OCI-LY1 (cell line): ENCODE data around the gene CCDC57.

Source experiments
- H2AFZ ChIP-seq: fragments of 200-600 bp; sonication (generic), shearing (Covaris generic); 2 replicates; pipeline ENCODE4 v1.6.0; 2014; ENCODE audit warnings: antibody characterized with exemption, mild to moderate bottlenecking, low read length
- H3F3A ChIP-seq: fragments of 200-600 bp; sonication (generic), shearing (Covaris generic); 2 replicates; pipeline ENCODE4 v1.6.0; 2014; ENCODE audit warnings: mild to moderate bottlenecking, antibody characterized with exemption, low read length, moderate library complexity; ENCODE audit not compliant: insufficient read depth
- H3K27ac ChIP-seq: fragments of 200-600 bp; sonication (generic); 2 replicates; pipeline ENCODE4 v1.5.1; 2014; ENCODE audit warnings: low read length, mixed run types, mild to moderate bottlenecking, low read depth; ENCODE audit not compliant: poor library complexity, severe bottlenecking
- H3K27me3 ChIP-seq: fragments of 200-600 bp; sonication (generic); 2 replicates; pipeline ENCODE4 v1.6.0; 2014; ENCODE audit warnings: antibody characterized with exemption, mild to moderate bottlenecking, low read length, moderate library complexity; ENCODE audit not compliant: insufficient read depth
- H3K36me3 ChIP-seq: fragments of 200-600 bp; sonication (generic); 2 replicates; pipeline ENCODE4 v1.6.1; 2014; ENCODE audit warnings: mild to moderate bottlenecking, antibody characterized with exemption, low read length, moderate library complexity, mixed read lengths; ENCODE audit not compliant: insufficient read depth
- H3K4me1 ChIP-seq: fragments of 200-600 bp; sonication (generic); 2 replicates; pipeline ENCODE4 v1.5.1; 2014; ENCODE audit warnings: mild to moderate bottlenecking, low read length, moderate library complexity; ENCODE audit not compliant: insufficient read depth, severe bottlenecking
- H3K4me2 ChIP-seq: fragments of 200-600 bp; sonication (generic), shearing (Covaris generic); 2 replicates; pipeline ENCODE4 v1.6.1; 2014; ENCODE audit warnings: low read length
- H3K4me3 ChIP-seq: fragments of 200-600 bp; sonication (generic); 2 replicates; pipeline ENCODE4 v1.5.1; 2014; ENCODE audit warnings: low read length, low read depth, mild to moderate bottlenecking, mixed read lengths; ENCODE audit not compliant: poor library complexity, severe bottlenecking
- H3K79me2 ChIP-seq: fragments of 200-600 bp; shearing (Covaris generic); 2 replicates; pipeline ENCODE4 v1.6.1; 2016; ENCODE audit warnings: mixed run types, low read length, mixed read lengths; ENCODE audit not compliant: insufficient read depth
- H3K9ac ChIP-seq: fragments of 200-600 bp; sonication (generic), shearing (Covaris generic); 2 replicates; pipeline ENCODE4 v1.6.1; 2014; ENCODE audit warnings: mild to moderate bottlenecking, low read length, mixed read lengths
- H3K9me2 ChIP-seq: fragments of 200-600 bp; sonication (generic), shearing (Covaris generic); 2 replicates; pipeline ENCODE4 v1.6.1; 2014; ENCODE audit warnings: low read depth, mild to moderate bottlenecking, low read length, mixed read lengths
- H3K9me3 ChIP-seq: fragments of 200-600 bp; shearing (Covaris generic); 2 replicates; pipeline ENCODE4 v1.6.1; 2014; ENCODE audit warnings: low read length, mixed read lengths
- H4K20me1 ChIP-seq: fragments of 200-600 bp; sonication (generic), shearing (Covaris generic); 2 replicates; pipeline ENCODE4 v1.6.0; 2016; ENCODE audit warnings: mild to moderate bottlenecking, low read length; ENCODE audit not compliant: insufficient read depth
- EZH2 ChIP-seq: fragments of 200-600 bp; sonication (generic), shearing (Covaris generic); IDR thresholded peaks from 2 replicates; pipeline ENCODE4 v1.8.0; 2017; ENCODE audit warnings: borderline replicate concordance, mixed run types, mild to moderate bottlenecking, antibody characterized with exemption, low read length, moderate library complexity, mixed read lengths
- TF ChIP-seq, protein P1 (sequence below): fragments of 200-600 bp; sonication (generic), shearing (Covaris generic); IDR thresholded peaks from 2 replicates; pipeline ENCODE4 v1.5.1; 2017; ENCODE audit warnings: mild to moderate bottlenecking, antibody characterized with exemption, low read length, moderate library complexity, mixed read lengths

CCDC57 gene

DNA sequence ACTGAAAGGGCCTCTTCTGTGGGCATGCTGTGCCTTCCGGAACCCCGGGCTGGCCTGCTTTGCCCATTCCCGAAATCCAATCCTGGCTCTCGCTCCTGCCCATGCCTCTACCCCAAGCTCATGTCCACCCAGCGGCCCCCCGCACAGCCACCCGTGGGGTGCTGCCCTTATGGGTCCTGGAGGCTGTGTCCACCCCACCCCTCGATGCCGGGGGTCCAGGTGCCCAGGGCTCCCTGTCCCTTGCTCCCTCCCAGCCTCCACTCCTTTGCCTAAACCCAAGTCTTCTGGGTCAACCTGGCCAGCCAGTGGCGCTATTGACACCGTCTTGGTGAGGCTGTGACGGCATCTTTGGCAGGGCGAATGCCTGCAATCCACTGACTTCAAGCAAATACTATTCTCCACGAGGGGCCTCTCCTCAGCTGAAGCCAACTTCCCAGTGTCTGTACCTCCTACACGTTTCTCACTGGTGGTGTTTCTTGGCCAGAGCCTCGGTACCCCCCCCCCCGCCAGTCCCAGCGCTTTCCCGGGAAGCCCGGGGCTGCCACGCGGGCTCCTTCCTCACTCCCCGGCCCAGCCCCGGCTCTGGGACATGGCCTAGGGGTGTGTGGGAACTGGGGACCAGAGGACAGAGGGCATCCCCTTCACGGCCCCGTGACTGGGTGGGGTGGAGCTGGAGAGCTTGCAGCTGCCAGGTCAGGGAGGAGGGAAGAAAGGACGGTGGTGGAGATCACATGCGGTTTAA is 134.9 kb downstream of the CCDC57 start:
- no peak overlapping the region for H3K27ac ChIP-seq
- no peaks in the 10 kb centered on the region for H3K4me1 ChIP-seq
- peaks cover 4% of the 10 kb centered on the region; the same call in 1 of the 2 replicates for H3K27me3 ChIP-seq
- H3K36me3 ChIP-seq = peaks cover 60% of the 10 kb centered on the region
- no peak overlapping the region for H3K4me3 ChIP-seq
- no peaks in the 10 kb centered on the region for H3K9me2 ChIP-seq
- H4K20me1 ChIP-seq = no peaks in the 10 kb centered on the region
- H3F3A ChIP-seq = peaks cover 3% of the 10 kb centered on the region; the same call in 1 of the 2 replicates
- no peaks in the 10 kb centered on the region for H3K79me2 ChIP-seq
- H3K4me2 ChIP-seq = no peak overlapping the region
- no peak overlapping the region for H2AFZ ChIP-seq
- TF ChIP-seq EZH2 = no peak
- TF ChIP-seq, protein P1, sequence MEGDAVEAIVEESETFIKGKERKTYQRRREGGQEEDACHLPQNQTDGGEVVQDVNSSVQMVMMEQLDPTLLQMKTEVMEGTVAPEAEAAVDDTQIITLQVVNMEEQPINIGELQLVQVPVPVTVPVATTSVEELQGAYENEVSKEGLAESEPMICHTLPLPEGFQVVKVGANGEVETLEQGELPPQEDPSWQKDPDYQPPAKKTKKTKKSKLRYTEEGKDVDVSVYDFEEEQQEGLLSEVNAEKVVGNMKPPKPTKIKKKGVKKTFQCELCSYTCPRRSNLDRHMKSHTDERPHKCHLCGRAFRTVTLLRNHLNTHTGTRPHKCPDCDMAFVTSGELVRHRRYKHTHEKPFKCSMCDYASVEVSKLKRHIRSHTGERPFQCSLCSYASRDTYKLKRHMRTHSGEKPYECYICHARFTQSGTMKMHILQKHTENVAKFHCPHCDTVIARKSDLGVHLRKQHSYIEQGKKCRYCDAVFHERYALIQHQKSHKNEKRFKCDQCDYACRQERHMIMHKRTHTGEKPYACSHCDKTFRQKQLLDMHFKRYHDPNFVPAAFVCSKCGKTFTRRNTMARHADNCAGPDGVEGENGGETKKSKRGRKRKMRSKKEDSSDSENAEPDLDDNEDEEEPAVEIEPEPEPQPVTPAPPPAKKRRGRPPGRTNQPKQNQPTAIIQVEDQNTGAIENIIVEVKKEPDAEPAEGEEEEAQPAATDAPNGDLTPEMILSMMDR = no peak
- no peak overlapping the region for H3K9ac ChIP-seq
- H3K9me3 ChIP-seq = no peaks in the 10 kb centered on the region

DNA sequence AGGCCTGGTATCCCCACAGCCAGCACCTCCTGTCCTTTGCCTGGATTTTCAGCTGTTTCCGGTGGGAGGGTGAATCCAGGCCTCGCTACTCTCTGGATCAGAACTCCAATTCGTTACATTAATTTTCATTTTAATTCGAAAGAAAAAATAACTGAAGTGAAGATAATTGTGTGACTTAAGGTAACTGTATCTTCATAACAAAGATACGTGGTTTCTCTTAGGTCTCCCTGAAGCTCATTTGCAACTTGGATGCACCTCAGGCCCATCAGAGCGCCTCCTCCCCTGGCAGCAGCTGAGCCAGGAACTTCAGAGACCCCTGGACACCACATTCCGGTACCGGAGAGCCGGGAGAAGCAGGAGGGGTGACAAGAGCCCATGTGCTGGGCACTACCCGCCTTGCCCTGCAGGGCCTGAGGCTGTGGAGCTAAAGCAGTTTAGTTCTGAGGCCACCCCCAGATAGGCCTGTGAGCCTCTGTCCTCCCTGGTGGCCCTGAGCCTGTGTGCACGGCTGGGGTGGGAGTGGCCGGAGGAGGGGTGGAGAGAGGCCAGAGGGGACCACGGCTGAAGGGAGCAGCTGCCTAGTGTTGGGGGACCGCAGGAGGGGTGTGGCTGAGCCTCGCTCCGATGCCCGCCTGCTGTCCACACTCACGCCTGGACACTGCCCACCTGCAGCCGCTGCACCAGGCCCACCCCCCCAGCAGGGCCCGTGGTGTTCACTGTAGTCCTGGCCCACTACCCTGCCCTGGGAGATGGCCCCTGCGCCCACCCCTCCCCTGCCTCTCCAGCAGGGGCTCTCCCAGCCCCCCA is 135.7 kb downstream of the CCDC57 start:
- Histone ChIP-seq H2AFZ (no peak overlapping the region), H3K79me2 (no peaks in the 10 kb centered on the region), H3K9me3 (no peaks in the 10 kb centered on the region), H3K36me3 (peaks cover 52% of the 10 kb centered on the region), H3K4me1 (no peaks in the 10 kb centered on the region), H3K4me2 (no peak overlapping the region), H3K4me3 (no peak overlapping the region), H3K9me2 (no peaks in the 10 kb centered on the region), H3K27me3 (peaks cover 4% of the 10 kb centered on the region; the same call in 1 of the 2 replicates), H3K9ac (no peak overlapping the region), H3K27ac (no peak overlapping the region), H4K20me1 (no peaks in the 10 kb centered on the region), H3F3A (peaks cover 3% of the 10 kb centered on the region; the same call in 1 of the 2 replicates)
- TF ChIP-seq EZH2 = no peak
- TF ChIP-seq, protein P1 = no peak

DNA sequence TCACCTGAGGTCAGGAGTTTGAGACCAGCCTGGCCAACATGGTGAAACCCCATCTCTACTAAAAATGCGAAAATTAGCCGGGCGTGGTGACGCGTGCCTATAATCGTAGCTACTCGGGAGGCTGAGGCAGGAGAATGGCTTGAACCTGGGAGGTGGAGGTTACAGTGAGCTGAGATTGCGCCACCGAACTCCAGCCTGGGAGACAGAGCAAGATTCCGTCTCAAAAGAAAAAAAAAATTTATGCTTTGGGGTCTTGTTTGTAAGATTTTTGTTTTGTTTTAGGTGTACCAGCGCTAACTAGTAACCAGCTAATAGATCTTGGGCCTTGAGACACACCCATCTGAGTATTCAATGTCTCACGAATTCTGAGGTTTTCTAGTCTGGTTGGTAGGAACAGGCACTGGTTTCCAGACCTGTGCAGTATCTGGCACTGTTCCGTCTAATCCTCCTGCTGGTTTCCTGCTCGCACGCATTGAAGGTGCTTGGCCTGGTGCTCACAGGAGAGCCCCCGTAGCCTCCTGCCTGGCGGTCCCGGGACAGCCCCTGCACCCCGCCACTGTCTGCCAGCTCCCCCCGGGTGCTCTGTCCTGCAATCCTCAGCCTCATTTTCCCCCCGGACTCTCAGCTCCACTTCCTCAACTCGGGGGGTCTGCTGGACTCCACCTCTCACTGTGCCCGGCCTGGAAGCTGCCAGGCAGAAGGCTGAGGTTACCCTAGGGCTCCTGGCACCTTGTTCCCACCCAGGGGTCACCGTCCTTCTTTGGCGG is 136.4 kb downstream of the CCDC57 start:
- Histone ChIP-seq H3F3A (peaks cover 3% of the 10 kb centered on the region; the same call in 1 of the 2 replicates), H3K79me2 (no peaks in the 10 kb centered on the region), H2AFZ (no peak overlapping the region), H4K20me1 (no peaks in the 10 kb centered on the region), H3K4me2 (no peak overlapping the region), H3K9ac (no peak overlapping the region), H3K4me3 (no peak overlapping the region), H3K36me3 (peaks cover 46% of the 10 kb centered on the region), H3K4me1 (no peaks in the 10 kb centered on the region), H3K27ac (no peak overlapping the region), H3K27me3 (peaks cover 4% of the 10 kb centered on the region; the same call in 1 of the 2 replicates), H3K9me2 (no peaks in the 10 kb centered on the region), H3K9me3 (no peaks in the 10 kb centered on the region)
- TF ChIP-seq EZH2 = no peak
- TF ChIP-seq, protein P1 = no peak
